CD4-positive, alpha-beta T cell treated with Interleukin-17A for 4 hours (primary cell): ENCODE data around the gene RANBP3.
"Not testable (repeated sequence)": the region's sequence is repeated elsewhere in the genome, so short reads cannot be mapped to it uniquely, and the experiment has no call there.

Experiments used
- DNase-seq: peaks from one replicate; pipeline ENCODE4 v3.0.0-alpha.2; 2020; ENCODE audit warnings: mixed read lengths

RANBP3 gene

DNA sequence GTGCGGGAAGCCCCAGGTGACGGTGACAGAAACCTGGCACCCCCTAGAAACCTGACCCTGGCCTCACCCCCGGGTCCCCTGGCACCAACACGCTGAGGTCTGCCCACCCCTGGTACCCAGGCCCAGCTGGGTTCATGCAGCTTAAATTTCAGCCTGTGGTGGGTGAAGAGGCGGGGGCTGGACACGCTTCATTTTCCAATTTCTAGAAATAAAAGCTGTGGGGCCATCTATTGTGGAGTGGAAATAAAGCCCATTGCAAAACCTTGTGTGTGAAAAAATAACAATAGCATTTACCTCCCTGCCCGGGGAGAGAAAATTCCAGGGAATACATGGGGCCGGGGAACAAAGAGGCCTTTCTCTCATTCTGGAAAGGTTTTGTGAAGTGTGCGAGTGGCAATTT lies 100.1 kb downstream of the RANBP3 start:
- DNase-seq: no peak

DNA sequence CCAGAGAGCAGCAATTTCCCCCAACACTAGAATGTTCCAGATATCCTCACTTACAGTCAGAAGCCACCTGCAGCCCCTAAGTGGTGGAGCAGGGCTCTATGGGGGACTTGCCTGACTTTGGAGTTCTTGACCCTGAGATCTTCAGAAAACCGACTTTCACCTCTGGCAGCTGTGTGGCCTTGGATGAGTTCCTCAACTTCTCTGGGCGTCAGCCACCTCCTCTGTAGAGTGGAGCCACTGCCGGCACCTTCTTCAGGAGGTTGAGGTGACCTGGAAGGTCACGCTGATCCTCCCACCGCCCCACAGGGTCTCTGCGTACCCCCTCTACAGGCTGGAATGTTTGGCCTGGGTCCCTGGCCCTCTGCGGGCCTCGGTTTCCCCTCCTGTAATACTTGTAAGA lies 100.5 kb downstream of the RANBP3 start:
- DNase-seq: no peak

DNA sequence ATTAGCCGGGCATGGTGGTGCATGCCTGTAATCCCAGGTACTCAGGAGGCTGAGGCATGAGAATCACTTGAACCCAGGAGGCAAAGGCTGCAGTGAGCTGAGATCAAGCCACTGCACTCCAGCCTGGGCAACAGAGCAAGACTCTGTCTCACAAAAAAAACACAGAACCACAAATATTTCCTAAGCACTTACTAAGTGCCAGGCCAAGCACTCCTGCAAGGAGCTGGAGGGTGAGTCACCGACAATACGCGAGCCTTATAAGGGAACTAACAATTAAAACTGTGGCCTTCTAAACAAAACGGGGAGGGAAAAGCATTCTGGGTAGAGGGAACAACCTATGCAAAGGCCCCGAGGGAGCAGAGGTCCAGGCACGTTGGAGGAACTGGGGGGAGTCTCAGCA lies 103.4 kb downstream of the RANBP3 start:
- not testable (repeated sequence) for DNase-seq

DNA sequence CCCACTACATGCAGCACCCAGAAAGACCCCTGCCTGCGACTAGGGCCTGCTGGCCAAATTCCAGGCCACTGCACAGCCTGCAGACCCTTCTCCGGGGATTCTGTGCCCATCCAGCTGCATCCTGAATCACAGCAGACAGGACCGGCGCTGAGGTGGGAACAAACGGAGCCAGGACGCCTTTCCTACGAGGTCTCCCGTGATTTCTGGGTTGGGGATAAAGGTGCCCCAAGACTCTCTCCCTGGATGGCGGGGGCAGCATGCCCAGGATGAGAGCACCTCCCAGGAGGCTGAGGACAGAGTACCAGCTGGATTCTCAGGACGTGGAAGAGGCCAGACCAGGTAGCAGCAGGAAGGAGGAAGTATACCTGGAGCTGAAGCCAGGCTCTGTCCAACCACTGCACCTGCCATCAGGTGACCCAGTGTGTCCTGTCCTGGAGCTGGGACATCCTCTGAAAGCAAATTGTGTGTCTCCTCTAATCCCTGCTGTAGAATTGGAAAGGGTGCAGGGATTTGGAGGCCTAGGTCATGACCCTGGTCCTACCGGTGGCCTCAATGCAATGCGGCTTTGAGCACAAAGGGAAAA lies 104.2 kb downstream of the RANBP3 start:
- DNase-seq: no peak

DNA sequence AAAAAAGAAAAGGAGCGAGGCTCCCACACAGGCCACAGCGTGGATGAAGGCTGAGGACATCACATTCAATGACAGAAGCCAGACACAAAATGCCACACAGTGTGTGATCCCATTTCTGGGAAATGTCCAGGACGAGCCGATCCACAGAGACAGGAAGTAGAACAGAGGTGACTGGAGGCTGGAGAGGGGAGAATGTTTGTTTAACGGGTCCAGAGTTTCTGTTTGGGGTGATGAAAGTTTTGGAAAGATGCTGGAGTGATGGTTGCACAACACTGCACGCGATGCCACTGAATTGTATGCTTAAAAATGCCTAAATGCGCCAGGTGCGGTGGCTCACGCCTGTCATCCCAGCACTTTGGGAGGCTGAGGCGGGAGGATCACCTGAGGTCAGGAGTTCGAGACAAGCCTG lies 107.0 kb downstream of the RANBP3 start:
- no peak for DNase-seq

- DNase-seq: no peak
These were observed 110.5 kb downstream of the RANBP3 start for GRCh38 chr19:5867201-5868136.
